VCaP (cell line): Measurements from ENCODE around the gene SH3RF1.

Source experiments
- H3K27ac ChIP-seq: fragments of 450-650 bp; 2 replicates; pipeline ENCODE4 v1.5.1; 2017
- CTCF ChIP-seq: fragments of 450-650 bp; conservative IDR thresholded peaks from 2 replicates; pipeline ENCODE4 v1.5.1; 2017; ENCODE audit warnings: mild to moderate bottlenecking, moderate library complexity

Gene SH3RF1

GRCh38 chr4:169105620-169106019, 165.1 kb downstream of the SH3RF1 start:
- H3K27ac ChIP-seq: peak overlapping the region; percentile 96
- TF ChIP-seq CTCF: no peak

- no peak for TF ChIP-seq CTCF
- H3K27ac ChIP-seq: peak overlapping the region; percentile 96
These were observed 166.8 kb downstream of the SH3RF1 start for GRCh38 chr4:169103966-169104412.

GRCh38 chr4:169102026-169102425, 168.7 kb downstream of the SH3RF1 start:
- peak overlapping the region; percentile 96 for H3K27ac ChIP-seq
- no peak for TF ChIP-seq CTCF

GRCh38 chr4:169100670-169101101, 170.1 kb downstream of the SH3RF1 start:
- peak overlapping the region; percentile 96 for H3K27ac ChIP-seq
- TF ChIP-seq CTCF: no peak

- peak overlapping the region; percentile 96 for H3K27ac ChIP-seq
- TF ChIP-seq CTCF: no peak
These were observed 171.0 kb downstream of the SH3RF1 start for GRCh38 chr4:169099771-169100180.

GRCh38 chr4:169098969-169099690, 171.6 kb downstream of the SH3RF1 start:
- H3K27ac ChIP-seq: peak overlapping the region; percentile 96
- no peak for TF ChIP-seq CTCF

GRCh38 chr4:169098532-169098931, 172.2 kb downstream of the SH3RF1 start:
- TF ChIP-seq CTCF: no peak
- H3K27ac ChIP-seq: peak overlapping the region; percentile 96
